Endothelial cell of umbilical vein (primary cell): ENCODE data around the gene ZNF772. TPM values are rescaled to one million over a fixed set of nuclear protein-coding genes. Genes with fewer than 3 reads are reported as not detected.

Source experiments
- BruUV-seq: library from RNA; stranded (reverse); fragments of 400-500 nt; replicated peaks from 2 replicates; lab custom pipeline; 2021; lab: Mats Ljungman, UMichigan
- CTCF ChIA-PET: fragments of 300-600, 350-600 bp; sonication (Branson Sonifier 250); formaldehyde crosslinking; loops from one replicate; lab custom pipeline; 2021; ENCODE audit warnings: antibody characterized with exemption, inconsistent platforms; lab: Charles Lee
- POLR2A ChIA-PET: fragments of 300-600, 350-600 bp; sonication (Branson Sonifier 250); formaldehyde crosslinking; loops from one replicate; lab custom pipeline; 2021; ENCODE audit warnings: antibody characterized with exemption, inconsistent platforms; lab: Charles Lee
- DNase-seq: peaks from one replicate; pipeline ENCODE4 v3.0.0-alpha.2; 2011; ENCODE audit warnings: low read depth, low spot score
- FAIRE-seq: peaks from 2 replicates; lab custom pipeline; 2011; peaks lifted over from hg19 to GRCh38; lab: Jason Lieb, UNC
- H2AFZ ChIP-seq: 2 replicates; pipeline ENCODE4 v1.6.0; 2012; ENCODE audit warnings: low read depth, low read length, control low read depth, inconsistent platforms
- H3K27ac ChIP-seq: 2 replicates; pipeline ENCODE4 v1.5.1; 2011; ENCODE audit warnings: low read depth, mild to moderate bottlenecking, control low read depth, low read length, moderate library complexity; ENCODE audit not compliant: insufficient read depth
- H3K27me3 ChIP-seq, 2 experiments: 2 replicates each; pipeline versions ENCODE4 v1.6.0 to v1.6.1; 2011; ENCODE audit warnings: low read length in 2 of 2, mixed read lengths in 1 of 2; ENCODE audit not compliant: control insufficient read depth in 2 of 2, insufficient read depth in 2 of 2
- H3K36me3 ChIP-seq, 2 experiments: 2 replicates in 1 of 2; 3 replicates in 1 of 2; pipeline ENCODE4 v1.5.1; 2011; ENCODE audit warnings: low read length in 2 of 2, mild to moderate bottlenecking in 1 of 2, moderate library complexity in 1 of 2; ENCODE audit not compliant: control insufficient read depth in 2 of 2, insufficient read depth in 2 of 2; ENCODE audit errors: extremely low read depth in 1 of 2
- H3K4me1 ChIP-seq: 3 replicates; pipeline ENCODE4 v1.5.1; 2011; ENCODE audit warnings: mild to moderate bottlenecking, low read length; ENCODE audit not compliant: control insufficient read depth, insufficient read depth; ENCODE audit errors: extremely low read depth
- H3K4me2 ChIP-seq: 2 replicates; pipeline ENCODE4 v1.6.1; 2011; ENCODE audit warnings: low read length, control low read depth, mixed read lengths; ENCODE audit not compliant: insufficient read depth
- H3K4me3 ChIP-seq, 3 experiments: fragments of 200-600 bp in 1 of 3; sonication (generic), shearing (Covaris generic) in 1 of 3; replicated peaks in 1 of 3; 2 replicates each; pipeline ENCODE4 v1.5.1; 2011 to 2016; ENCODE audit warnings: control low read depth in 3 of 3, low read length in 3 of 3, mild to moderate bottlenecking in 2 of 3, inconsistent platforms in 1 of 3, low read depth in 1 of 3, moderate library complexity in 1 of 3; ENCODE audit not compliant: insufficient read depth in 1 of 3
- H3K79me2 ChIP-seq: 2 replicates; pipeline ENCODE4 v1.6.0; 2012; ENCODE audit warnings: low read length, inconsistent platforms; ENCODE audit not compliant: control insufficient read depth, insufficient read depth
- H3K9ac ChIP-seq: replicated peaks from 2 replicates; pipeline ENCODE3; 2011; ENCODE audit warnings: low read length, control low read depth; ENCODE audit not compliant: insufficient read depth; ENCODE audit errors: extremely low read depth
- H3K9me1 ChIP-seq: replicated peaks from 3 replicates; pipeline ENCODE4 v1.6.0; 2011; ENCODE audit warnings: mild to moderate bottlenecking, low read length; ENCODE audit not compliant: control insufficient read depth, insufficient read depth; ENCODE audit errors: extremely low read depth
- H3K9me3 ChIP-seq: replicated peaks from 2 replicates; pipeline ENCODE4 v1.5.1; 2012; ENCODE audit warnings: low read length, inconsistent platforms; ENCODE audit not compliant: control insufficient read depth, insufficient read depth
- H4K20me1 ChIP-seq: replicated peaks from 2 replicates; pipeline ENCODE3; 2011; ENCODE audit warnings: mild to moderate bottlenecking, low read length; ENCODE audit not compliant: control insufficient read depth, insufficient read depth; ENCODE audit errors: extremely low read depth
- EZH2 ChIP-seq: IDR thresholded peaks from 2 replicates; pipeline ENCODE4 v1.6.1; 2012; ENCODE audit warnings: borderline replicate concordance, low read depth, mild to moderate bottlenecking, moderate library complexity, low read length, inconsistent platforms; ENCODE audit not compliant: severe bottlenecking
- FOS ChIP-seq: IDR thresholded peaks from 2 replicates; pipeline ENCODE4 v1.6.1; 2011; ENCODE audit warnings: mild to moderate bottlenecking, low read length, moderate library complexity, borderline replicate concordance; ENCODE audit not compliant: insufficient read depth
- GATA2 ChIP-seq: IDR thresholded peaks from 2 replicates; pipeline ENCODE4 v1.7.0; 2011; ENCODE audit warnings: low read depth, mild to moderate bottlenecking, moderate library complexity, mixed read lengths, low read length; ENCODE audit not compliant: insufficient read length, insufficient read depth
- JUN ChIP-seq: IDR thresholded peaks from 2 replicates; pipeline ENCODE4 v1.6.1; 2011; ENCODE audit warnings: borderline replicate concordance, low read depth; ENCODE audit not compliant: insufficient read length, insufficient read depth
- MAX ChIP-seq: IDR thresholded peaks from 2 replicates; pipeline ENCODE4 v1.6.1; 2011; ENCODE audit not compliant: insufficient read depth, insufficient read length
- MYC ChIP-seq: IDR thresholded peaks from one replicate; pipeline ENCODE4 v1.6.1; 2011; ENCODE audit warnings: mild to moderate bottlenecking, low read depth, low read length
- POLR2A ChIP-seq: IDR thresholded peaks from 2 replicates; pipeline ENCODE4 v1.6.1; 2012; ENCODE audit warnings: low read depth, mild to moderate bottlenecking, control low read depth, low read length
- POLR2AphosphoS5 ChIP-seq: IDR thresholded peaks from 2 replicates; pipeline ENCODE4 v1.6.1; 2012; ENCODE audit warnings: low read depth, mild to moderate bottlenecking, control low read depth, low read length, moderate library complexity; ENCODE audit not compliant: insufficient read depth
- dilution Hi-C: fragments of 300-500 bp; cut with MboI; formaldehyde crosslinking; loops from one replicate; pipeline ENCODE4 v1.15.0; 2019; ENCODE audit warnings: low sequenced_read_pairs; ENCODE audit not compliant: extremely low pct_ligation_motif_present
- intact Hi-C: fragments of 100-400 bp; cut with micrococcal nuclease; formaldehyde crosslinking; loops from one replicate; pipeline ENCODE4 v1.10.0; 2022
- polyA plus RNA-seq, 4 experiments: library from polyadenylated mRNA; depleted of rRNA in 3 of 4; stranded (reverse) in 3 of 4; unstranded in 1 of 4; fragments of >200 nt; gene quantifications; 2 replicates each; pipeline versions ENCODE4 v1.2.1 to v1.2.3, GENCODE V29; 2011 to 2012; ENCODE audit warnings: missing spikeins in 1 of 4
- total RNA-seq: library from RNA; stranded (reverse); gene quantifications from 2 replicates; pipeline ENCODE4 v1.2.3, GENCODE V29; 2021
- TF ChIP-seq, protein P1 (sequence below), 2 donors: IDR thresholded peaks; 1 replicate in 1 of 2; 2 replicates in 1 of 2; pipeline ENCODE4 v1.5.1; 2011; ENCODE audit warnings: low read length in 2 of 2, mild to moderate bottlenecking in 2 of 2, moderate library complexity in 2 of 2, control low read depth in 1 of 2, inconsistent platforms in 1 of 2, low read depth in 1 of 2; ENCODE audit not compliant: insufficient read depth in 1 of 2; ENCODE audit errors: extremely low read depth in 1 of 2

ZNF772 gene
- total and polyA plus RNA-seq, 2 donors (not counting 3 experiments of a cell fraction or from before 2014, with no cell fraction given), result 3.1 to 6.4 TPM

- DNase-seq (no peak), FAIRE-seq (no peak)
- Histone ChIP-seq H3K27ac (no peak overlapping the region), H3K36me3 (no peaks in the 10 kb centered on the region), H3K4me1 (no peaks in the 10 kb centered on the region), H3K9me3 (peaks cover 4% of the 10 kb centered on the region), H3K9ac (no peak overlapping the region), H3K4me3 (no peak overlapping the region), H3K79me2 (no peaks in the 10 kb centered on the region), H2AFZ (no peak overlapping the region), H3K27me3 (no peaks in the 10 kb centered on the region), H4K20me1 (no peaks in the 10 kb centered on the region), H3K9me1 (no peaks in the 10 kb centered on the region), H3K4me2 (no peak overlapping the region)
- ChIA-PET CTCF (no interaction called here), POLR2A (no interaction called here)
- intact Hi-C loops (no loop called here), dilution Hi-C loops (no loop called here)
- BruUV-seq, result no TSS peak
- TF ChIP-seq POLR2AphosphoS5 (no peak), EZH2 (no peak), FOS (no peak), JUN (no peak), MAX (no peak), GATA2 (no peak), MYC (no peak), POLR2A (no peak)
- TF ChIP-seq, protein P1, sequence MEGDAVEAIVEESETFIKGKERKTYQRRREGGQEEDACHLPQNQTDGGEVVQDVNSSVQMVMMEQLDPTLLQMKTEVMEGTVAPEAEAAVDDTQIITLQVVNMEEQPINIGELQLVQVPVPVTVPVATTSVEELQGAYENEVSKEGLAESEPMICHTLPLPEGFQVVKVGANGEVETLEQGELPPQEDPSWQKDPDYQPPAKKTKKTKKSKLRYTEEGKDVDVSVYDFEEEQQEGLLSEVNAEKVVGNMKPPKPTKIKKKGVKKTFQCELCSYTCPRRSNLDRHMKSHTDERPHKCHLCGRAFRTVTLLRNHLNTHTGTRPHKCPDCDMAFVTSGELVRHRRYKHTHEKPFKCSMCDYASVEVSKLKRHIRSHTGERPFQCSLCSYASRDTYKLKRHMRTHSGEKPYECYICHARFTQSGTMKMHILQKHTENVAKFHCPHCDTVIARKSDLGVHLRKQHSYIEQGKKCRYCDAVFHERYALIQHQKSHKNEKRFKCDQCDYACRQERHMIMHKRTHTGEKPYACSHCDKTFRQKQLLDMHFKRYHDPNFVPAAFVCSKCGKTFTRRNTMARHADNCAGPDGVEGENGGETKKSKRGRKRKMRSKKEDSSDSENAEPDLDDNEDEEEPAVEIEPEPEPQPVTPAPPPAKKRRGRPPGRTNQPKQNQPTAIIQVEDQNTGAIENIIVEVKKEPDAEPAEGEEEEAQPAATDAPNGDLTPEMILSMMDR (IDR thresholded peaks at IDR 0.05; ENCODE audit: extremely low read depth in 1 of 2, insufficient read depth in 1 of 2, low read depth in 1 of 2, low read length in 2 of 2), result no peak
Measured at GRCh38 chr19:57515255-57515654, 37.9 kb upstream of the ZNF772 start.
